T-helper 22 cell (primary cell): ENCODE measurements around the gene CRYM.

Experiments used
- DNase-seq: peaks from one replicate; pipeline ENCODE4 v3.0.0-alpha.2; 2020; ENCODE audit warnings: low read depth

The CRYM gene

GRCh38 chr16:21244518-21245215 is 33.4 kb downstream of the CRYM start:
- no peak for DNase-seq

DNA sequence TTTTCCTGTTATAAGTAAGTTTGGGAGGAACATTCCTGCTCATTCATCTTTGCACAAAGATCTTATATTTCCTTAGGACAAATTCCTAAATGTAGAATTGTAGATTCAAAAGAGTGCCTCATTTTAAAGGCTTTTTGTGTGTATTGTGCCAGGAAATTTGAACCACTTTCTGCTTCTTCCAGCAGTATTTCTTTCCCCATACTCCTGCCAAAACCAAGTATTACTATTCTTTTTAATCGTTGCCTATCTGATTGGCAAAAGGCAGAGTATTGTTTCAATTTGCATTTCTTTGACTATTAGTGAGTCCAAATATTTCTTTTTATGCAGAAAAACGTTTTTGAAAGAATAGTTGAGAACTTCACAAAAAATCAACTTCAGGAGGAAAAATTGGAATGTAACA is 35.3 kb downstream of the CRYM start:
- DNase-seq = no peak

DNA sequence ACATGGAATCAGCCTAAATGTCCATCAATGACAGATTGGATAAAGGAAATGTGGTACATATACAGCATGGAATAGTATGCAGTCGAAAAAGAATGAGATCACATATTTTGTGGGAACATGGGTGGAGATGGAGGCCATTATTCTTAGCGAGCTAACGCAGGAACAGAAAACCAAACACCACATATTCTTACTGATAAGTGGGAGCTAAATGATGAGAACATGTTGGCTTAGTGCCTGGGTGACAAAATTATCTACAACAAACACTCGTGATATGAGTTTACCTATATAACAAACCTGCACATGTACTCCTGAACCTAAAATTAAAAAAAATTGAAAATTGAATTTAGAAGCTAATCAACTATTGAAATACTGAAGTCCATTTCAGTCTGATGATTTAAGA is 38.4 kb downstream of the CRYM start:
- DNase-seq = no peak

- DNase-seq = no peak
Observed at GRCh38 chr16:21236831-21237230, 41.3 kb downstream of the CRYM start.

- no peak for DNase-seq
Observed at GRCh38 chr16:21235199-21235585, 42.9 kb downstream of the CRYM start.

DNA sequence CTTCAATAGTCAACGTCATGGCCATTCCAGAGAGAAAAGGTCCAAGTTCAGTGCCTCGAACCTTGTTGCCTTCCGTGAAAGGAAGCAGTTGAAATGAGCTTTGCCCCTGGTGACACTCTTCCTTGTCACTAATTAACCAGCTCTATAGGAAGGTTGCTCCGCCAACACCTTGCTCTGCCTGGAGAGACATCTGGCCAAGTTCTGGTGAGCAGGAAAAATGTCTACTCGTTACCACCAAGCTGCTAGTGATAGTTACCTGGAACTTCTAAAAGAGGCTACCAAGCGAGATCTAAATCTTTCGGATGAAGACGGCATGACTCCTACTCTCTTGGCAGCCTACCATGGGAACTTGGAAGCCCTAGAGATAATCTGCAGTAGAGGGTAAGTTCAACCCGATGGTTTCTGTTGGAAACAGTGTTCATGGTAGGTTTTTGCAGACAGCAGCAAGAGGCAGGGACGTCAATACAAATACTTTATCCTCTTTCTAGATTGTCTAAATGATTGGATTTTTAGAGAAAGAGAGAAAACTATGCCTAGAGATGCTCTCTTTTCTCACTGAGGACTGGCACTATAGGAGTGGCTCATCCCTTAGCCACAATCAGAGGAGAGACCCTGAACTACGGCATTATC is 44.5 kb downstream of the CRYM start, which contains the start of gene ANKS4B:
TSS of gene ANKS4B (plus strand) at position 179 of the 630 bp plus-strand sequence. CDS start at position 218, 39 bp downstream.
- no peak for DNase-seq

DNA sequence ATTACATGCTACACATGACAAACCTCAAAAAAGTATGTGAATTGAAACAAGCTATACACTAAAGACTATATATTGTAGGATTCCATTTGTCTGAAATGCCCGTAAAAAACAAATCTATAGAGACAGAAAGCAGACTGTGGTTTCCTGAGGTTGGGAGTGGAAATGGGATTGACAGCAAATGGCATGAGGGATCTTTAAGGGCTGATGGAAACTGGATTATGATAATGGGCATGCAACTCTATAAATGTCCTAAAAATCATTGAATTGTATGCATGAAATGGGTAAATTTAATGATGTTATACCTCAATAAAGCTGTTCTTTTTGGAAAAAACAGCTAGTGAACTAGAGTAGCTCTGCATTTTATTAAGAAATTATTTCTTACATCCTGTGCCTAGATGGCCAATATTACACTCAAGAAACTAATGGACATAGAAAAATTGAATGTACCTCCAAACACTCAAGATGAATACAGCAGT is 45.0 kb downstream of the CRYM start:
- DNase-seq = no peak

- no peak for DNase-seq
Observed at GRCh38 chr16:21228361-21228872, 49.7 kb downstream of the CRYM start.

- no peak for DNase-seq
Observed at GRCh38 chr16:21227866-21228265, 50.2 kb downstream of the CRYM start.

- no peak for DNase-seq
Observed at GRCh38 chr16:21226749-21227148, 51.3 kb downstream of the CRYM start.

GRCh38 chr16:21224800-21225199 is 53.3 kb downstream of the CRYM start:
- DNase-seq = no peak

- DNase-seq = no peak
Observed at GRCh38 chr16:21223787-21224186, 54.3 kb downstream of the CRYM start.

- DNase-seq = no peak
Observed at GRCh38 chr16:21222495-21223337, 55.4 kb downstream of the CRYM start.

DNA sequence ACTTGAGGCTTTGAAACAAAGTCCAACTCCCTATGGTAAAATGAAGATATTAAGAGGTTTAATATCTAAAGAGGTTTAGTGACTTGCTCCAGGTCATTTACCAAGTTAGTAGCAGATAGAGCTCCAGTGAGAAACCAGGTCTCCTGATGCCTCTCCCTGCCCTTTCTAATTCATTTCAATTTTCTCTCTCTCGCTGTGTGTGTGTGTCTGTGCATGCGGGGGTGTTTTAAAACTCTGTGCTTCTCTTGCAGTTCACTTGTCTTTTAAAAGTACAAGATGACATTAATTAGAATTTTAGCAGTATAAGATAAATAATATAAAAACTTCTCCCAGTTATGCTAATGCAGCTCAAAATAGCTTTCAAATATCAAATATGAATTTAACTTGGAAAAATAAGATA is 58.5 kb downstream of the CRYM start:
- no peak for DNase-seq

DNA sequence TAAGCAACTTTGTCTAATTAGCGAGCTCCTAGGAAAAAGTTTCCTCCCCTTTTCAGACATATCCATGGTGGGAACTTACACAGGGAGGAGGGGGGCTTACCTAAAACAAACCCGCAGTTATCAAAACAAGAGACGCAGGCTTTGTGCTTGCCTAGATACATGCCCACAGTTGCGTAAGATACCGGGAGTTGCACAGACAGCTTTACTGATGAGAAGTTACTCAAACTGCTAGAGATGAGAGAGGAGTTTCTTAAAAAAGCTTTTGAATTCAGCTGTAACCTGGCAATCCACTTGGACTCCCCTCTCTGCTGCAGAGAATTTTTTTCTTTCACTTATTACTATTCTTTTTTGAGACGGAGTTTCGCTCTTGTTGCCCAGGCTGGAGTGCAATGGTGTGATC is 59.9 kb downstream of the CRYM start:
- no peak for DNase-seq

GRCh38 chr16:21217121-21217520 is 61.0 kb downstream of the CRYM start:
- DNase-seq = no peak

DNA sequence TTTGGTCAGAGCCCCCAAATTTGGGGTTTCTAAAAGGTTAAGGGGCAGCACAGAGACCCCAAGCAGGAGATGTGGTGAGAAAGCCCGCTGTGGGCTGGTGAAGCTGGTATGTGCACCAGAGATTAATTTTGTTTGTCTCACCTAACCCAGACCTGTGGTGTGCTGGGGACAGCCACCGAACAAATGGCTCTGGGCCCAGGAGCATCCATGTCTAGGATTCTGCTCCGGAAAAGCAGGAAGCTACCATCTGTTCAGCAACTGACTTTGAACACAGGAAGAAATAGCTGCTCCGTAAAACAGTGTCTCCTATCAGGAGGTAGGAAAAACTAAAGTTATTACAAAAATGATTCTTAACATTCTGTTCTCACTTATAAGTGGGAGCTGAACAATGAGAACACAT is 64.0 kb downstream of the CRYM start:
- no peak for DNase-seq

- no peak for DNase-seq
Observed at GRCh38 chr16:21211486-21211885, 66.6 kb downstream of the CRYM start, which contains the start of gene ZP2. Gene ZP2, minus strand, starts transcription at chr16:21211574. Its CDS starts 27 bp downstream, at chr16:21211547.
